DMS153 (cell line): Measurements from ENCODE around the gene HOXD10.

Experiments
- DNase-seq: peaks from one replicate; lab custom pipeline; 2025; lab: John Stamatoyannopoulos, UW

HOXD10 gene

DNA sequence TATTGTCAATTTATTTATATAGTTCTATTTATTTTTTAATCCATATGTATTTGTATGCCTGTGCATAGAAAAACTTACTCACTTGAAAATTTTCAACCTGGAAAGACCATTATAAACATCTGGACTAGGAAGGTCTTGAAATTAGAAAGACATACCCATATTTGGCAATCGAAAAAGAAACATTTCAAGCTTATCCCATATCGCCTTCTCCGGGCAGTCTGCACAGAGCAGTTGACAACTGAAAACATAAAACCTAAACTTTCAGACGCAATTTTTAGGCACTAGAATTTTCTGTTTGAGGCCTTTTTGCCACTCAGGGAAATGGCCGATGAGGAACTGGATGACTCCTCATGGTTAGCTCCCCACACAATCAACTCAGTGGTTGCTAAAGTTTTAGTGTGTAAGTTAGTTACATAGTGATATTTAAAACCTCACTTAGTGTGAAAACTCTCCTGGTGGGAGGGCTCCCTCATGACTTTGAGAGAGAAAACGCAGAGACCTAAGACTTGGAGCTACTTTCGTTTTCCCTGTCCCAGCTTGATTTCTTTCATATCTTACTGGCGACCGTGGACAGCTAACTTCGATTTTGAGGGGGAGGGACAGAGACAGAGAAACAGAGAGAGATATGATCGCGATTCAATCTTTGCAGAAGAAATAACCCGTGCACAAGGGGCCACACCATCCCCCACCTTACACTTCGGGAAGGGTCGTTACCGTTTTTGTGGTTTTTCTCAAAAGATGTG, 20.2 kb upstream of the HOXD10 start:
- no peak for DNase-seq

DNA sequence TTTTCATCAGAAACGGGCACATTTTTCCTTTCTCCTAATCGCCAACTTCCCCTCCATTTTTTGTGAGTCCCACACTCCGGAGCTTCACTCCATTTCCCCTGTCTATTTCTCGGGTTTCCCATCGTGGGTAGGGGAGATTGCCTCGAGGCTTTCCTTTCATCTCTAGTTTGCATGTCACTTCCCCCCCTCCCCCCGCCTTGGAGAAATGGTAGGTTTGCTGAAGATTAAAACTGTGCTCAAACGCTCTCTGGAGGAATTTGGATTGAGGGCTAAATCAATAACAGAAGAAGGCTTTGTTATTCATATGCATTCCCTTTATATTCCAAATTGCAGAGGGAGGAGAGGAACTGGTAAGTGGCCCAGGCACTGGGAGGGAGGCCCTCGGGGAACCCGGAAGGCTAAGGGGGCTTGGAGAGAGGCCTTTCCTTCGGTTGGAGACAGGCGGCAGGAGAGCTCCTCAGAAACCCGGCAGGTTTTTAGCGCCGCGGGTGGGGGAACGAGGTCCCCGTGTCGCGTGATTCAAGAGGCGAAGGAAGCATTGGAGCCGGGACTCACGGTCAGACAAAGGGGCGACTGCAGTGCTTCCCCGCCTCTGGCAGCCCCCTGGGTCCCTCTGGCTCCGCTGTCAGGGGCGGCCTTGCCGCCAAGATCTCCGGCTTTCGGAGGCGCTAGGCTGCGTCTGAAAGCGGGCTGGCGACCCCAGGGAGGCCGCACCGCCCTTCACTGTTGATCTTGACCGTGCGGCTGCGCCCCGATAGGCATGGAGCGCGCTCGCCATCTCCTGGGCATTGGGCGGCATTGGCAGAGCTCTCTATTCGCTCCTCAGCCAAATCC, 19.4 kb upstream of the HOXD10 start:
- DNase-seq: peak; percentile 82

GRCh38 chr2:176097820-176098365, 18.7 kb upstream of the HOXD10 start:
- DNase-seq: no peak

GRCh38 chr2:176098366-176099158, 18.0 kb upstream of the HOXD10 start:
- DNase-seq: no peak

GRCh38 chr2:176099159-176099727, 17.3 kb upstream of the HOXD10 start:
- no peak for DNase-seq

DNA sequence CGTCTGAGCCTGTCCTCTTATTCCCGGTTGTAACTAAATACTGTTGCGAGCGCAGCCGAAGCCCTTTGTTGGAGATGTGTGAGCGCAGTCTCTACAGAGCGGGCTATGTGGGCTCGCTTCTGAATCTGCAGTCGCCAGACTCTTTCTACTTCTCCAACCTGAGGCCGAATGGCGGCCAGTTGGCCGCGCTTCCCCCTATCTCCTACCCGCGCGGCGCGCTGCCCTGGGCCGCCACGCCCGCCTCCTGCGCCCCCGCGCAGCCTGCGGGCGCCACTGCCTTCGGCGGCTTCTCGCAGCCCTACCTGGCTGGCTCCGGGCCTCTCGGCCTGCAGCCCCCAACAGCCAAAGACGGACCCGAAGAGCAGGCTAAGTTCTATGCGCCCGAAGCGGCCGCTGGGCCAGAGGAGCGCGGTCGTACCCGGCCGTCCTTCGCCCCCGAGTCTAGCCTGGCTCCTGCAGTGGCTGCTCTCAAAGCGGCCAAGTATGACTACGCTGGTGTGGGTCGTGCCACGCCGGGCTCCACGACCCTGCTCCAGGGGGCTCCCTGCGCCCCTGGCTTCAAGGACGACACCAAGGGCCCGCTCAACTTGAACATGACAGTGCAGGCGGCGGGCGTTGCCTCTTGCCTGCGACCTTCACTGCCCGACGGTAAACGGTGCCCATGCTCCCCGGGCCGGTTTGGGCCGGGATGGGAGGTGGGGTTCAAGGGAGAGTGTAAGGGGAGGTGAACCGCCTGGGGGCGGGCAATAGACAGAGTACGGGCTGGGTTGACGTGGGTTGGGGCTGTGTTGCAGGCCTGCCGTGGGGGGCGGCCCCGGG, 16.6 kb upstream of the HOXD10 start, which contains the start of gene HOXD12:
HOXD12 (plus strand) TSS at position 68 of the 819 bp plus-strand sequence; CDS start at position 75, 7 bp downstream.
- no peak for DNase-seq

GRCh38 chr2:176100547-176101140, 15.9 kb upstream of the HOXD10 start:
- DNase-seq: no peak

DNA sequence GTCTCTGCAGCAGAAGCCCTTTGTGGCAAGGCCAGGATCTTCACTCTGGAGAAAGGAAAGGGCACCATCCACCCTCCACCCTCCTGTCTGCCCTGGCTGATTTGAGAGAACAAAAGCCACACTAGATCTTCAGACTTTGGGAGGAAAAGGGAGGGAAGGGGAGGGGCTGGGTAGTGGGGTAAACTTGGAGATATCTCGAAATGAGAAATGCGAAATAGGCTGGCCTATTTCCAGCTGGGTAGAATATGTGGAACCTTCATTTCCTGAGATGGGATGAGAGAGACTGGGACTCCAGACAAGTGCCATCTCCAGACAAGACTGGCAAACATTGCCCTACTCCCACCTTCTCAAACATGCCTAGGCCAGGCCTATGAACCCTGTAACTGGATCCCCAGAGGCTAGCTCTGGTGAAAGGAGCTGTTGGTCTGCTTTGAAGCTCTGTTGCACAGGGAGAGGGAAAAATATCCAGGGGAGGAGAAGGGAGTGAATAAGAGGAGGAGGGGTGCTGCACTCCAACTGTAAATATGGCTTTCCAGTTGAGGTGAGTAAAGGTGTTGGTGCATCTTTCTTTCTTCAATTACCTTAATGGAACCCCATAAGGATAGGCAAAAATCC, 15.3 kb upstream of the HOXD10 start:
- DNase-seq: no peak

DNA sequence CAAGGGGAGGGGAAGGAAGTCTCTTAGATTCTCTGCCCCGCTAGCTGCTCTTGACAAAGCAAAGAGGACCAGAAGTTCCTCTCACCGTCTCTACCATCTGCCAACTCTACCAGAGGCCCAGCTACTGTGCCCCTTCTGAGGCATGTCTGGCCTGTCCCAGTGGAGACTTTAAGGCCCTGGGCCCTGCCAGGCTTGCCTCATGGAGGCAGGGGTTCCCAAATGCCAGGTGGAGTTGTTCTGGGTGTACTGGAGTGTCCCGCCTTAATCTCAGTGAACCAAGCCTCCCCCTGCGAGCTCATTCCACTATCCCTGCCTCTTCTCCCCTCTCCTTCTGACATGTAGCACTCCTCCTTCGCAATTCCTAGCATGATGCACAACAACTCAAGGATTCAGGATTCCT, 14.7 kb upstream of the HOXD10 start:
- no peak for DNase-seq

DNA sequence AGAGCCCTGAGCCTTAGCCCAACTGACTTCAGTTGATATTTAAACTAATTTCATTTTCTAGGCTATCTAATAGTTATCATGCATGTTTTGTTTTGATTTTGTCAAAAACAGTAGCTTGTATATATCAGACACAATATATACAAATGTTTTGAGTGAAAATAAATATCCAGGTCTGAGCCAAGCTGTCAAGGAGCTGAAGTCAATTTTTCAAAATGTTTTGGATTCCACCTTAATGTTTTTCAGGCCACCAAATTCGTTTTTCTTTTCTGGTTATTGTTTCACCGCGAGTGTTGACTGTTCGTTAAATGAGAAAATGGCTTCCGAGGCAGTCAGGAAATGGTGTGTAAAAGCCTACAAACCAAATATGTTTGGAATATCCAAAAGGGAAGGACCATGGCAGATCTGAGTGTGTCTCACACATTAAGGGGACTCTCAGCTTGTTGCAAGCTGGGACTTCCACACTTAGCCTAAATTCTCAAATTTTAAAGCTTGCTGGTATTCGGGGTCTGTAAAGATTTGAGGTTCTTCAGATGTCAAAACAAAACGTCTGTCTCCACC, 14.2 kb upstream of the HOXD10 start:
- no peak for DNase-seq

- DNase-seq: no peak
Measured at GRCh38 chr2:176103194-176103593, 13.4 kb upstream of the HOXD10 start.

- DNase-seq: no peak
Measured at GRCh38 chr2:176103742-176104315, 12.7 kb upstream of the HOXD10 start.

- DNase-seq: no peak
Measured at GRCh38 chr2:176104316-176105077, 12.1 kb upstream of the HOXD10 start.

DNA sequence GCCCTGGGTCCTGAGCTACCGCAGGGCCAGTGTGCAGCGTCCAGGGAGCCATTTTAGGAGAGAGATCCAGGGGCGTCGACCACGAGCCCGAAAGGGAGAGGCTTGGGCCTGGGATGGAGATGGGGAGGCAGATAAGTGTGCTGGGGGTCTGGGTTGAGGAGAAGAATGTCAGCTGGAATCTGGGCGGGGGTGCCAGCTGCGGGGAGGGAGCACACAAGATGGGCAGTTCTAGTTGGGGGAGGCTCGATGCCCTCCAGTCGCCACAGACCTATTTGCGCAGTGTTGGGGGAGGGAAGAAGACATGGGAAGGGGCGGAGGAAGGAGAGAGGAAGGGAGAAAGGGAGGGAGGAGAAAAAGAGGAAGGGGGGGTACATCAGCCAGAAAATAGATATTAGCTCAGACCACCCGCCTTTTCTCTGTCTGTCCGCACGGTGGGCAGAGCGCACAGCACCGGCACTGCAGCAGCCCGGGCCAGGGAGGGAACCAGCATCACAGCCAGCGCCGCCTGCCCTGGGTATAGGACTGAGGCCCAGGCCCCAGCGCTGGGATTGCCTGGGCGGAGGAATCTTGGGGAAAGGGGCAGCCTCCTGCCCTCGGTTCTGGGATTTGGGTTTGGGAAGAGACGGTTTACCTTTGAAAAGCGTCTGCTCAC, 11.4 kb upstream of the HOXD10 start:
- DNase-seq: no peak

DNA sequence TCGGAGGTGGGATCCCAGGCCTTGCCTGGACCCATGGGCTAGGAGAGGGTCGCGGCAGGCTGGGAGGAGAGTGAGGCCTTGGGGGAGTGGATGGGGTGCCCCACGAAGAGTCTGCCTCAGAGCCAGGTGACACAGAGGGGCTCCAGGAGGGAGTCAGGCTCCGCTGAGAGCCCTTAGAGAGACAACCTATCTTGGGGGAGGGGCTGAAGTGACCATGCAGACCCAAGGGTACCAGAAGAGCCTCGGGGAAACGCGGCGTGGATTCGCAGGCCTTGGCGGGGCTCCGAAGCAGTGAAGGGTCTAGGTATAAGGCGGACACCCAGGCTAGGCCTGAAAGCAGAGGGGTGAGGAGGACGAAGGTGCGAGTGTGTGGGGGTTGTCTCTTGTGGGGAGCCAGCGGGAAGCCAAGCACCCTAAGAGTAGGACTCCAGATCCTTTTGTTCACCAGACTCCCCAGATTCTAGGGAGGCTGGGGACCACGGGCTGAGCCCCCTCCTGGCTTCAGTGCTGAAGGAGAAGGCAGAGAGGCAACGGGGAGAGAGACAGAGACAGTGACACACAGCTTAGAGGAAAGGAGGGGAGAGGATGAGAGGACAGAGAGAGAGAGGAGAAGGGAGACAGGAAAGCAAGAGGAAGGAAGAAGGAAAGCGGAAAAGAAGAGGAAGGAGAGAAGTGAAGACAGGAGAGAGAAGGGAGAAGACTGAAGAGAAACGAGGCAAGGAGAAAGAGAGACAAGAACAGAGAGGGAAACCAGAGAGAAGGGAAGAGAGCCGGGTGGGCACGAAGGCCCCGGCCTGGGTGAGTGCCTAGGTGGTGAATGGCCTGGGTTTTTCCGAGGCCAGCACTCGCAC, 10.6 kb upstream of the HOXD10 start:
- DNase-seq: no peak

DNA sequence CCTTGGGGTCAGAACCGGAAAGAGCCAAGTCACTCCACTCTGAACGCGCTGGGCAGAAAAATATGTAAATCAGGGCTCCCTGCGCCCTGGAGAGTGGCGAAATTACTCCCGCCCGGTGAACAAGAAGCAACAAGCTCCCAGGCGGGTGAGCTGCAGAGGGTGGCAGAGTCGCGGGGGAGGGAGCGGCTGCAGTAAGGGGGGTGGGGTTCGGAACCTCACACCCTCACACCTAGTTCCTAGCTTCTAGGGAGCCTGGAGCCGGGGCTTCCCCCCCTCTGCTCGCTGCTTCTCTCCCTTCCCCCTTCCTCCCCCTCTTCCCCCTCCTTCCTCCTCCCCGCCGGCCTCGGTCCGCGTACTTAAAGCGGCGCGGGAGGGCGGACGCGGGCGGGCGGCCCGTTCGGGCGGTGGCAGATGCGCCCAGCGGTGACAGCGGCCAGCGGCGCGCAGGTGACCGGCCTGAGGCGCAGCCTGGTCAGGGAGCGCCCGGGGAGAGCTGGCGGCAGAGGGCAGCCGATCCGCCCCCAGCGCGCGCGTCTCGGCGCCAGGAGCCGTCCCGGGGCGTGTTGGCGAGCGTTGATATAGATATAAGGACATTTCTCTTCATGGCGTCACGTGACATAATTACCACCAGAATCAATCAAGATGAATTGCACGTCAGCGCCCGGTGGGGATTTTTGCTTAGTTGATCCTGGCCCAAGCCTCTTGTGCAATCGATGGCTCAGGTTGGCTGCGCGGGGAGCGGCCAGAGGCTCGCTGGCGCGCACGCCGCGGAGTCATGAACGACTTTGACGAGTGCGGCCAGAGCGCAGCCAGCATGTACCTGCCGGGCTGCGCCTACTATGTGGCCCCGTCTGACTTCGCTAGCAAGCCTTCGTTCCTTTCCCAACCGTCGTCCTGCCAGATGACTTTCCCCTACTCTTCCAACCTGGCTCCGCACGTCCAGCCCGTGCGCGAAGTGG, 9.7 kb upstream of the HOXD10 start, which contains the start of gene HOXD11:
HOXD11 (plus strand) TSS at position 700 of the 959 bp plus-strand sequence; CDS start at position 776, 76 bp downstream.
- peak; percentile 91 for DNase-seq
